GM12801 (cell line): ENCODE results near the gene ZFAND6.

ENCODE experiments used
- TF ChIP-seq, protein P1 (sequence below): IDR thresholded peaks from one replicate; pipeline ENCODE4 v1.5.1; 2011; ENCODE audit warnings: control low read depth; ENCODE audit not compliant: insufficient read length; ENCODE audit errors: extremely low read depth

The ZFAND6 gene

DNA sequence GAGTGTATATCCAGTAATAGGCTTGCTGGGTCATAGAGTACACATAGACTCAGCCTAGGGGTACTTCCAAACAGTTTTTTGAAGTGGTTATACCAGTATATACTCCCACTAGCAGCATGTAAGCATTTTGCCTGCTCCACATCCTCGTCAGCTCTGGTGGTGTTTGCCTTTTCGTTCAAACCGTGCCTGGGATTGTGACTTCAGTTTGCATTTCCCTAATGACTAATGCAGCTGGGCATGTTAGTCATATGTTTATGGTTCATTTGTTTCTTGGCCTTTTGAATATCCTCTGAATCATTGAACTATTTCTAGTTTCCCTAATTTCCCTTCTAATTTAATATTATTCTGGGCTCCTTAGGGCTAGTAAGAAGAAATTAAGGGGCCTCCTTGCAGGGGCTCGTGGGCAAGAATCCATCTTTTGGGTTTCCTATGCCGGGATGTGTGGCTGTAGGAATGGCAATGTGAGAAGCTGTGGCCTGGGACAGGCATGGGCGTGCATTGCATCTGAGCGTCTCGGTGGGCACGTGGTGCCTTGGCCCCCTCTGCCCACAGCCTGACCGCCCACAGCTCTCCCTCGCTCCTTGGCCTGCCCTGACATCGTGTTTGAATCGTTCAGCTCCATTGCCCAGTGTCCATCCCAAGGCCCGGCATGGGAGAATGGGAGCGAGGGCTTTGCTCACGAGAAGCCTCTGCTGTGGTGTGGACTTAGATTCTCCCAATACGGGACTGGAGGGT, 119.7 kb downstream of the ZFAND6 start:
- TF ChIP-seq, protein P1, sequence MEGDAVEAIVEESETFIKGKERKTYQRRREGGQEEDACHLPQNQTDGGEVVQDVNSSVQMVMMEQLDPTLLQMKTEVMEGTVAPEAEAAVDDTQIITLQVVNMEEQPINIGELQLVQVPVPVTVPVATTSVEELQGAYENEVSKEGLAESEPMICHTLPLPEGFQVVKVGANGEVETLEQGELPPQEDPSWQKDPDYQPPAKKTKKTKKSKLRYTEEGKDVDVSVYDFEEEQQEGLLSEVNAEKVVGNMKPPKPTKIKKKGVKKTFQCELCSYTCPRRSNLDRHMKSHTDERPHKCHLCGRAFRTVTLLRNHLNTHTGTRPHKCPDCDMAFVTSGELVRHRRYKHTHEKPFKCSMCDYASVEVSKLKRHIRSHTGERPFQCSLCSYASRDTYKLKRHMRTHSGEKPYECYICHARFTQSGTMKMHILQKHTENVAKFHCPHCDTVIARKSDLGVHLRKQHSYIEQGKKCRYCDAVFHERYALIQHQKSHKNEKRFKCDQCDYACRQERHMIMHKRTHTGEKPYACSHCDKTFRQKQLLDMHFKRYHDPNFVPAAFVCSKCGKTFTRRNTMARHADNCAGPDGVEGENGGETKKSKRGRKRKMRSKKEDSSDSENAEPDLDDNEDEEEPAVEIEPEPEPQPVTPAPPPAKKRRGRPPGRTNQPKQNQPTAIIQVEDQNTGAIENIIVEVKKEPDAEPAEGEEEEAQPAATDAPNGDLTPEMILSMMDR: no peak

DNA sequence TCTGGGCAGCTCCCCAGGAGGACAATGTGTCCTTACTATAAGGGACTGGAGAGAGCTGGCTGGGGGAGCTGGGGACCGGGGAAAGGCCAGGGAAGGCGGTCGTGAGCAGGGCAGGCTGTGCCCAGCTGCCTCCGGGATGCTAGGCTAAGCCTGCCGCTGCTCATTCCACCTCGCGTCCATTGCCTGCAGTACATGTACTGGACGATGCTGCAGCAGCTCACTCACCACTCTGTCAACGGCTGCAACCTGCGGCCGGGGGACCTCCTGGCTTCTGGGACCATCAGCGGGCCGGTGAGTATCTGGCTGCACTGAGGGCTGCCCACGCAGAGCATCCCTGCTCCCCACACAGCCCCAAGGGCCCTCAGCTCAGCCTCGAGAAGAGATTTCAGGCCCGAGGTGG, 120.5 kb downstream of the ZFAND6 start:
- TF ChIP-seq, protein P1: no peak

DNA sequence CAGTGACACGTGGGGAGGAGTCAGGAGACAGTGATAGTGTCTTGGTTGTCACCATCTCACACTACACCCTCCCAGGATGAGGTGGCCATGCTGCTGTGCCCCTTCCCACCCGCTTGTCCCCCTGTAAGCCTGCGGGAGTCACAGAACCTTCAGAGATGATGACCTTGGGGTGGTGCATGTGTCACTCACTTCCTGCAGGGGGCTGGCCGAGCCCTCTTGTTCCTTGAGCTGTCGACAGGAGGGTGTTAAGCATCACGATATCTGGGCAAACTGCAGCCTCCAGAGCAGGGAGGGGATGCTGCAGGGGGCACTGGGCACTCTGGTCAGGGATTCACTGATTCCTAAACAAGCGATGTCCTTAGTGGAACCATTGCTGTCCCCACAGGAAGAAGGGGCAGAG, 121.0 kb downstream of the ZFAND6 start:
- TF ChIP-seq, protein P1: no peak

DNA sequence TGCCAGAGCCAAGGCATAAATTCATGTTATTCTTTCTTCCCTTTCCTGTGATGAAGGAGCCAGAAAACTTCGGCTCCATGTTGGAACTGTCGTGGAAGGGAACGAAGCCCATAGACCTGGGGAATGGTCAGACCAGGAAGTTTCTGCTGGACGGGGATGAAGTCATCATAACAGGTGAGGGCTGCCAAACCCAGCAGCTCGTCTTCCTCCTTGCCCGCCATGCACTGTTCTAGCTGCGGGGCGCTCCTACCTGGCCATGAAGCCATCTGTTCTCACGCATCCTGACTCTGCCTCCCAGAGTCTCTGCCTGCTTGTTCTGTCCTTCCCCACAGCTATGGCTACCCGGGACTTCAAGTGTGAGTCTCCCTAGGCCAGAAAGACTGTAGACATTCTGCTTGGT, 121.5 kb downstream of the ZFAND6 start:
- TF ChIP-seq, protein P1: no peak

DNA sequence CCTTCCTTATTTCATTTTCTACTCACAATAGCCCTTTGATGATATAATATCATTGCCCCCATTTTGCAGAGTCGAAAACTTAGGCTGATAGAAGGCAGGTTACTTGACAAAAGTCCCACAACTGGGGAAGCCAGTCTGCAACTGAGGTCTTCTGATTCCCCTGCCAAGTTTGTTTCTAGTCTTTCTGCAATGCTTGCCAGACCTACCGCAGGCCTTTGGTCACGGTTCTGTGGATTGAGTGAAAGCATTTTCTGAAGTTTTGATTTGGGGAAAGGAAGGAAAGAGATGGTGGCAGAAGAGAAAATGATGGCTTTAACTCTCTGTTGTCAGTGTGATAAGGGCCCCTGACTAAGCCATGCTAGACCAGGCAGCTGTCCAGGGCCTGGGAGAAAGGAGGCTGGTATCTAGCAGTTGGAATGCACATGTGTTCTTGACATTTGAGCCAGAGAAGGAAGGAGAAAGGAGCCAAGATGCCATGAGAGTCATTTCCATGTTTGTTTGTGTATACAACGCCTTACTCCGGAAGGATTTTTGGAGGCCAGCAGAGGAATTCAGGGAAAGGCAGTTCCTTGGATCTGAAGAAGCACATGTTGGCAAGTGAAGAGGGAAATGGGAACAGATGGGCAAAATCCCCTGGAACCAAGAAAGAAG, 123.3 kb downstream of the ZFAND6 start:
- TF ChIP-seq, protein P1: no peak

DNA sequence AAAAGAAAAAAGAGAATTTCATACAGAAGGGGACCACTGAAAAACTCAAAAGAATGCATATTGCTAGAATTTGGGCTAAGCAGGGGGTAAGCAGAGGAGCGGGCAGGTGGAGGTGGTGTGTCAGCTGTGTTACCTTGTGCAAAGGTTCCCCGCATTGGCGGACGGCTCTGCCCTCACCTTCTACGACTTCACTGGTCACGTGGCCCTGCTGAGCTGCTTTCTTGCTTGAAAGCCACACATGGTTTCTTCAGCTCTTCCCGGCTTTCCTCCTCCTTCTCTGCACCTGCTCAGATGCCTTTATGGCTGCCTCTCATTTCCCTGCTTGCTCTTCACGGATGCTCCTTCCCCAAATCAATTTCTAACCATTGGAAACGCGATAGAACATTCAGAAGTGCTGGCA, 123.8 kb downstream of the ZFAND6 start:
- TF ChIP-seq, protein P1: no peak

DNA sequence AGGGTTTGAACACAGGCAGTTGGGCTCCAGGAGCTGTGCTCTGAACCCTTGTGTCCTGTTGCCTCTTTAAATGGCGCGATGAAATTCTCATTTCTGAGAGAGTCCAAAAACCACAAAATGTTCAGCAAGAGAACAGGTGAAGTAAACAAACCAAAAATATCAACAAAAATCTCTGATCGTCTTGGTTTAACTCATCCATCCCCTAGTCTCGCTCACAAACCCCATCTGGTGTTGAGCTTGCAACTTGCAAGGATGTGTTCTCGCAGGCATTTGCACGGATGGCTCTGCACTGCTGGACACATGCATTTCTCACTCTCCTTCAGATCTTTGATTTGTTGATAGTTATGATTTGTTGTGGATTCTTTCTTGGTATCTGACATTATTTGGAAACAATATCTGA, 124.4 kb downstream of the ZFAND6 start:
- TF ChIP-seq, protein P1: no peak
